MM.1S (cell line): Measurements from ENCODE around the gene PFKFB4.

Experiments used
- CTCF ChIP-seq: fragments of 300-600 bp; sonication (generic); IDR thresholded peaks from 2 replicates; pipeline ENCODE4 v1.5.1; 2016; ENCODE audit warnings: antibody characterized with exemption, low read length, mixed read lengths
- EZH2phosphoT487 ChIP-seq: fragments of 300-600 bp; sonication (generic); IDR thresholded peaks from 2 replicates; pipeline ENCODE4 v1.6.1; 2018; ENCODE audit warnings: antibody characterized with exemption, low read length

DNA sequence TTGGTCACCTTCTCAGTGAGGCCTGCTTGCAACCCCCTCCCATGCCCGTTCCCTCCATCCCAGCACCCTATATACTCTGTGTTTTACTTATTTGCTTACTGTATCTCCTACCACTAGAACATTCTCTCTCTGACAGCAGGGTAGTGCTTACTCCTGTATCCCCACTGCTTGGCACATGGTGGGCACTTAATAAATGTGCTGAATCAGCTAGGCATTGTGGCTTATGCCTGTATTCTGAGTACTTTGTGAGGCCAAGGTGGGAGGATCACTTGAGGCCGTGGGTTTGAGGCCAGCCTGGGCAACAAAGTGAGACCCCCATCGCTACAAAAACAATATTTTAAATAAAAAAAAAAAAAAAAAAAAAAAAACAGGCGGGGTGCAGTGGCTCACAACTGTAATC is 45.1 kb downstream of the PFKFB4 start:
- TF ChIP-seq CTCF = no peak
- TF ChIP-seq EZH2phosphoT487 = no peak
